ENCODE measurements around the gene IMMP2L.

GRCh38 chr7:111224354-111225231 lies 337.7 kb downstream of the IMMP2L start:
- TF ChIP-seq POLR2AphosphoS2 (conservative IDR thresholded peaks at IDR 0.05; ENCODE audit: low read length), result no peak
- TF ChIP-seq, protein P1, sequence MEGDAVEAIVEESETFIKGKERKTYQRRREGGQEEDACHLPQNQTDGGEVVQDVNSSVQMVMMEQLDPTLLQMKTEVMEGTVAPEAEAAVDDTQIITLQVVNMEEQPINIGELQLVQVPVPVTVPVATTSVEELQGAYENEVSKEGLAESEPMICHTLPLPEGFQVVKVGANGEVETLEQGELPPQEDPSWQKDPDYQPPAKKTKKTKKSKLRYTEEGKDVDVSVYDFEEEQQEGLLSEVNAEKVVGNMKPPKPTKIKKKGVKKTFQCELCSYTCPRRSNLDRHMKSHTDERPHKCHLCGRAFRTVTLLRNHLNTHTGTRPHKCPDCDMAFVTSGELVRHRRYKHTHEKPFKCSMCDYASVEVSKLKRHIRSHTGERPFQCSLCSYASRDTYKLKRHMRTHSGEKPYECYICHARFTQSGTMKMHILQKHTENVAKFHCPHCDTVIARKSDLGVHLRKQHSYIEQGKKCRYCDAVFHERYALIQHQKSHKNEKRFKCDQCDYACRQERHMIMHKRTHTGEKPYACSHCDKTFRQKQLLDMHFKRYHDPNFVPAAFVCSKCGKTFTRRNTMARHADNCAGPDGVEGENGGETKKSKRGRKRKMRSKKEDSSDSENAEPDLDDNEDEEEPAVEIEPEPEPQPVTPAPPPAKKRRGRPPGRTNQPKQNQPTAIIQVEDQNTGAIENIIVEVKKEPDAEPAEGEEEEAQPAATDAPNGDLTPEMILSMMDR (IDR thresholded peaks at IDR 0.05), result no peak
- TF ChIP-seq, protein P2, sequence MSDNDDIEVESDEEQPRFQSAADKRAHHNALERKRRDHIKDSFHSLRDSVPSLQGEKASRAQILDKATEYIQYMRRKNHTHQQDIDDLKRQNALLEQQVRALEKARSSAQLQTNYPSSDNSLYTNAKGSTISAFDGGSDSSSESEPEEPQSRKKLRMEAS (IDR thresholded peaks at IDR 0.05), result no peak
- TF ChIP-seq, protein P3, sequence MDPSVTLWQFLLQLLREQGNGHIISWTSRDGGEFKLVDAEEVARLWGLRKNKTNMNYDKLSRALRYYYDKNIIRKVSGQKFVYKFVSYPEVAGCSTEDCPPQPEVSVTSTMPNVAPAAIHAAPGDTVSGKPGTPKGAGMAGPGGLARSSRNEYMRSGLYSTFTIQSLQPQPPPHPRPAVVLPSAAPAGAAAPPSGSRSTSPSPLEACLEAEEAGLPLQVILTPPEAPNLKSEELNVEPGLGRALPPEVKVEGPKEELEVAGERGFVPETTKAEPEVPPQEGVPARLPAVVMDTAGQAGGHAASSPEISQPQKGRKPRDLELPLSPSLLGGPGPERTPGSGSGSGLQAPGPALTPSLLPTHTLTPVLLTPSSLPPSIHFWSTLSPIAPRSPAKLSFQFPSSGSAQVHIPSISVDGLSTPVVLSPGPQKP (IDR thresholded peaks at IDR 0.05; ENCODE audit: low read depth, low read length), result no peak
- no peak for TF ChIP-seq REST (IDR thresholded peaks at IDR 0.05)
- TF ChIP-seq HDAC2 (IDR thresholded peaks at IDR 0.05), result no peak
- no peak for TF ChIP-seq MYC (IDR thresholded peaks at IDR 0.05; ENCODE audit: borderline replicate concordance, low read length)
- TF ChIP-seq SREBF2 (IDR thresholded peaks at IDR 0.05), result no peak

Measured in A549 (cell line).